Measurements from ENCODE around the gene NMT1.

Gene NMT1

GRCh38 chr17:45146592-45146889, 85.4 kb downstream of the NMT1 start:
- Histone ChIP-seq H3K27me3 (ENCODE audit: insufficient read depth, poor library complexity, severe bottlenecking) (no peaks in the 10 kb centered on the region), H3K27ac (ENCODE audit: poor library complexity, severe bottlenecking) (peak overlapping the region; percentile 80), H3K9me3 (ENCODE audit: severe bottlenecking) (no peaks in the 10 kb centered on the region), H3K4me1 (ENCODE audit: insufficient read depth, poor library complexity, severe bottlenecking) (peaks cover 15% of the 10 kb centered on the region), H3K36me3 (ENCODE audit: low read depth) (peaks cover 6% of the 10 kb centered on the region; the same call in 1 of the 2 replicates), H3K4me3 (ENCODE audit: severe bottlenecking) (peak overlapping the region; percentile 66)
- DNase-seq (ENCODE audit: low spot score) (no peak), ATAC-seq (ENCODE audit: low read depth) (no peak)
- TF ChIP-seq CTCF (IDR thresholded peaks at IDR 0.05; ENCODE audit: poor library complexity, severe bottlenecking), result no peak

GRCh38 chr17:45146890-45147580, 85.9 kb downstream of the NMT1 start:
- DNase-seq (ENCODE audit: low spot score) (no peak), ATAC-seq (ENCODE audit: low read depth) (peak; percentile 0; the same call in 1 of the 3 replicates)
- Histone ChIP-seq H3K27ac (ENCODE audit: poor library complexity, severe bottlenecking) (peak overlapping the region; percentile 80), H3K9me3 (ENCODE audit: severe bottlenecking) (no peaks in the 10 kb centered on the region), H3K27me3 (ENCODE audit: insufficient read depth, poor library complexity, severe bottlenecking) (no peaks in the 10 kb centered on the region), H3K4me3 (ENCODE audit: severe bottlenecking) (peak overlapping the region; percentile 66), H3K4me1 (ENCODE audit: insufficient read depth, poor library complexity, severe bottlenecking) (peaks cover 18% of the 10 kb centered on the region), H3K36me3 (ENCODE audit: low read depth) (peaks cover 6% of the 10 kb centered on the region; the same call in 1 of the 2 replicates)
- no peak for TF ChIP-seq CTCF (IDR thresholded peaks at IDR 0.05; ENCODE audit: poor library complexity, severe bottlenecking)

- Histone ChIP-seq H3K9me3 (ENCODE audit: severe bottlenecking) (no peaks in the 10 kb centered on the region), H3K36me3 (ENCODE audit: low read depth) (peaks cover 6% of the 10 kb centered on the region; the same call in 1 of the 2 replicates), H3K4me1 (ENCODE audit: insufficient read depth, poor library complexity, severe bottlenecking) (peaks cover 18% of the 10 kb centered on the region), H3K27ac (ENCODE audit: poor library complexity, severe bottlenecking) (peak overlapping the region; percentile 80), H3K27me3 (ENCODE audit: insufficient read depth, poor library complexity, severe bottlenecking) (no peaks in the 10 kb centered on the region), H3K4me3 (ENCODE audit: severe bottlenecking) (peak overlapping the region; percentile 66)
- peak; percentile 5 for ATAC-seq (ENCODE audit: low read depth)
- DNase-seq (ENCODE audit: low spot score), result no peak
- TF ChIP-seq CTCF (IDR thresholded peaks at IDR 0.05; ENCODE audit: poor library complexity, severe bottlenecking), result no peak
Measured at GRCh38 chr17:45147581-45148182, 86.6 kb downstream of the NMT1 start.

- Histone ChIP-seq H3K4me3 (ENCODE audit: severe bottlenecking) (peak within 1 kb of the TSS; percentile 66), H3K36me3 (ENCODE audit: low read depth) (peaks cover 6% of the 10 kb centered on the region; the same call in 1 of the 2 replicates), H3K27ac (ENCODE audit: poor library complexity, severe bottlenecking) (peak within 1 kb of the TSS; percentile 80), H3K9me3 (ENCODE audit: severe bottlenecking) (no peaks in the 10 kb centered on the region), H3K27me3 (ENCODE audit: insufficient read depth, poor library complexity, severe bottlenecking) (no peaks in the 10 kb centered on the region), H3K4me1 (ENCODE audit: insufficient read depth, poor library complexity, severe bottlenecking) (peaks cover 18% of the 10 kb centered on the region)
- no peak for TF ChIP-seq CTCF (IDR thresholded peaks at IDR 0.05; ENCODE audit: poor library complexity, severe bottlenecking)
- ATAC-seq (ENCODE audit: low read depth) (peak; percentile 76), DNase-seq (ENCODE audit: low spot score) (peak; percentile 99)
Measured at GRCh38 chr17:45148183-45149036, 87.3 kb downstream of the NMT1 start, which contains the start of gene HEXIM1. Gene HEXIM1 (plus strand): TSS chr17:45148475. CDS start chr17:45149191, 716 bp downstream.
